ENCODE data around the gene GRAMD1A. TPM values are rescaled to one million over a fixed set of nuclear protein-coding genes. Genes with fewer than 3 reads are reported as not detected.
"Not testable (repeated sequence)": the region's sequence is repeated elsewhere in the genome, so short reads cannot be mapped to it uniquely, and the experiment has no call there.

GRAMD1A gene
- polyA plus RNA-seq, 1 donor from 2014 or later = 19.0 TPM

- H3K4me3 ChIP-seq (ENCODE audit: low read length) = no peak overlapping the region
- no peaks in the 10 kb centered on the region for H3K9me2 ChIP-seq (ENCODE audit: insufficient read depth, low read length)
- H3K79me2 ChIP-seq (replicated peaks; ENCODE audit: insufficient read depth, low read length) = no peaks in the 10 kb centered on the region
- no peak overlapping the region for H3K4me2 ChIP-seq (ENCODE audit: low read length)
- H3K27me3 ChIP-seq (ENCODE audit: insufficient read depth, low read depth, low read length) = no peaks in the 10 kb centered on the region
- H3K36me3 ChIP-seq (ENCODE audit: insufficient read depth, low read length) = no peaks in the 10 kb centered on the region
- no peak overlapping the region for H3K9ac ChIP-seq (ENCODE audit: low read length)
- no peaks in the 10 kb centered on the region for H3K9me3 ChIP-seq (ENCODE audit: low read length)
- H2AFZ ChIP-seq (ENCODE audit: low read depth, low read length) = no peak overlapping the region
- TF ChIP-seq, protein P1, sequence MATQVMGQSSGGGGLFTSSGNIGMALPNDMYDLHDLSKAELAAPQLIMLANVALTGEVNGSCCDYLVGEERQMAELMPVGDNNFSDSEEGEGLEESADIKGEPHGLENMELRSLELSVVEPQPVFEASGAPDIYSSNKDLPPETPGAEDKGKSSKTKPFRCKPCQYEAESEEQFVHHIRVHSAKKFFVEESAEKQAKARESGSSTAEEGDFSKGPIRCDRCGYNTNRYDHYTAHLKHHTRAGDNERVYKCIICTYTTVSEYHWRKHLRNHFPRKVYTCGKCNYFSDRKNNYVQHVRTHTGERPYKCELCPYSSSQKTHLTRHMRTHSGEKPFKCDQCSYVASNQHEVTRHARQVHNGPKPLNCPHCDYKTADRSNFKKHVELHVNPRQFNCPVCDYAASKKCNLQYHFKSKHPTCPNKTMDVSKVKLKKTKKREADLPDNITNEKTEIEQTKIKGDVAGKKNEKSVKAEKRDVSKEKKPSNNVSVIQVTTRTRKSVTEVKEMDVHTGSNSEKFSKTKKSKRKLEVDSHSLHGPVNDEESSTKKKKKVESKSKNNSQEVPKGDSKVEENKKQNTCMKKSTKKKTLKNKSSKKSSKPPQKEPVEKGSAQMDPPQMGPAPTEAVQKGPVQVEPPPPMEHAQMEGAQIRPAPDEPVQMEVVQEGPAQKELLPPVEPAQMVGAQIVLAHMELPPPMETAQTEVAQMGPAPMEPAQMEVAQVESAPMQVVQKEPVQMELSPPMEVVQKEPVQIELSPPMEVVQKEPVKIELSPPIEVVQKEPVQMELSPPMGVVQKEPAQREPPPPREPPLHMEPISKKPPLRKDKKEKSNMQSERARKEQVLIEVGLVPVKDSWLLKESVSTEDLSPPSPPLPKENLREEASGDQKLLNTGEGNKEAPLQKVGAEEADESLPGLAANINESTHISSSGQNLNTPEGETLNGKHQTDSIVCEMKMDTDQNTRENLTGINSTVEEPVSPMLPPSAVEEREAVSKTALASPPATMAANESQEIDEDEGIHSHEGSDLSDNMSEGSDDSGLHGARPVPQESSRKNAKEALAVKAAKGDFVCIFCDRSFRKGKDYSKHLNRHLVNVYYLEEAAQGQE (IDR thresholded peaks at IDR 0.05; ENCODE audit: borderline replicate concordance) = no peak
- no peak for TF ChIP-seq TAF1 (IDR thresholded peaks at IDR 0.05; ENCODE audit: low read depth)
- no peaks in the 10 kb centered on the region for H3F3A ChIP-seq (ENCODE audit: insufficient read depth, low read length, poor library complexity, severe bottlenecking)
- H3K27ac ChIP-seq (ENCODE audit: low read length) = no peak overlapping the region
- no peaks in the 10 kb centered on the region for H4K20me1 ChIP-seq (ENCODE audit: insufficient read depth)
Observed at GRCh38 chr19:35049456-35049855, 49.3 kb downstream of the GRAMD1A start.

DNA sequence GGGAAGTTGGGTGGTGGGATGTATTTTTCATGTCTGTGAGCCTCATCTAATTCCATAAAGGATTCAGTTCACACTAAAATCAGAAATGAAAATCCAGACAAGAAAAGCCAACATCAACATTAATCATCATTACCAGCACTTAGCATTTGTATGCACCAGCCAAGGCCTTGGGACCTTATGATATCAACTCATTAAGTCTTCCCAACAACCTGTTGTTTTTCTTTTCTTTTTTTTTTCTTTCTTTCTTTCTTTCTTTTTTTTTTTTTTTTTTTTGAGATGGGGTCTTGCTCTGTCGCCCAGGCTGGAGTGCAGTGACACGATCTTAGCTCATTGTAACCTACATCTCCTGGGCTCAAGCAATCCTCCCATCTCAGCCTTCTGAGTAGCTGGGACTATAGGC lies 50.5 kb downstream of the GRAMD1A start:
- not testable (repeated sequence) for H3K27me3 ChIP-seq (ENCODE audit: insufficient read depth, low read depth, low read length); H2AFZ ChIP-seq (ENCODE audit: low read depth, low read length); H3K4me3 ChIP-seq (ENCODE audit: low read length); H4K20me1 ChIP-seq (ENCODE audit: insufficient read depth); H3K9me2 ChIP-seq (ENCODE audit: insufficient read depth, low read length); H3K4me2 ChIP-seq (ENCODE audit: low read length); H3K27ac ChIP-seq (ENCODE audit: low read length); H3K9me3 ChIP-seq (ENCODE audit: low read length); H3K36me3 ChIP-seq (ENCODE audit: insufficient read depth, low read length); H3K9ac ChIP-seq (ENCODE audit: low read length); H3F3A ChIP-seq (ENCODE audit: insufficient read depth, low read length, poor library complexity, severe bottlenecking); H3K79me2 ChIP-seq (replicated peaks; ENCODE audit: insufficient read depth, low read length)

- H3K27ac ChIP-seq (ENCODE audit: low read length); H3K9me3 ChIP-seq (ENCODE audit: low read length); H2AFZ ChIP-seq (ENCODE audit: low read depth, low read length); H3K9ac ChIP-seq (ENCODE audit: low read length); H3K36me3 ChIP-seq (ENCODE audit: insufficient read depth, low read length); H4K20me1 ChIP-seq (ENCODE audit: insufficient read depth); H3F3A ChIP-seq (ENCODE audit: insufficient read depth, low read length, poor library complexity, severe bottlenecking); H3K9me2 ChIP-seq (ENCODE audit: insufficient read depth, low read length); H3K27me3 ChIP-seq (ENCODE audit: insufficient read depth, low read depth, low read length); H3K79me2 ChIP-seq (replicated peaks; ENCODE audit: insufficient read depth, low read length); H3K4me2 ChIP-seq (ENCODE audit: low read length); H3K4me3 ChIP-seq (ENCODE audit: low read length): not testable (repeated sequence)
Observed at GRCh38 chr19:35051268-35051667, 51.1 kb downstream of the GRAMD1A start.

DNA sequence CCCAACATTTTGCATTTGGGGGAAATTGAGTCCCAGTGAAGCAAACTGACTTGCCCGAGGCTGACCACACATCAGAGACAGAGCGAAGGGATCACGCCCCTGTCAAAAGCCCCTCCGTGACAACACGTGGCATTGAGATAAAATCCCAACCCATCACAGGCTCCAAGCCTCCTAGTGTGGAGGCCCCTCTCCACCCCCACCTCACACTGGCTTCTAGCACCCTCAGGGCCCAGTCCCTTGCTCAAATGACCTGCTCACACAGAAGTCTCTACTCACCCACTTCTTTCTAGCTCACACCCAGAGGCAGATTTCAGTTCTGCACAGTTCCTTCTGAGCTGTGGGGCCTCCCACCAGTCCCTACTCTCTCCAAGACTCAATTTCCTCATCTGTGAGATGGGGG lies 51.7 kb downstream of the GRAMD1A start:
- TF ChIP-seq RAD21 (conservative IDR thresholded peaks at IDR 0.05) (no peak), CTCF (IDR thresholded peaks at IDR 0.05; ENCODE audit: poor library complexity, severe bottlenecking) (no peak), MXI1 (conservative IDR thresholded peaks at IDR 0.05; ENCODE audit: poor library complexity, severe bottlenecking) (no peak), EZH2 (IDR thresholded peaks at IDR 0.05; ENCODE audit: borderline replicate concordance, insufficient read depth, low read length, poor library complexity, severe bottlenecking) (no peak), EP300 (conservative IDR thresholded peaks at IDR 0.05; ENCODE audit: poor library complexity, severe bottlenecking) (no peak), POLR2AphosphoS5 (IDR thresholded peaks at IDR 0.05) (no peak), SMC3 (conservative IDR thresholded peaks at IDR 0.05; ENCODE audit: poor library complexity) (no peak), TAF1 (IDR thresholded peaks at IDR 0.05; ENCODE audit: low read depth) (no peak)
- TF ChIP-seq, protein P1 (IDR thresholded peaks at IDR 0.05; ENCODE audit: borderline replicate concordance) = no peak
- Histone ChIP-seq H3K9me3 (ENCODE audit: low read length) (no peaks in the 10 kb centered on the region), H3K27ac (ENCODE audit: low read length) (no peak overlapping the region), H3F3A (ENCODE audit: insufficient read depth, low read length, poor library complexity, severe bottlenecking) (no peaks in the 10 kb centered on the region), H3K4me3 (ENCODE audit: low read length) (no peak overlapping the region), H3K27me3 (ENCODE audit: insufficient read depth, low read depth, low read length) (no peaks in the 10 kb centered on the region), H4K20me1 (ENCODE audit: insufficient read depth) (no peaks in the 10 kb centered on the region), H2AFZ (ENCODE audit: low read depth, low read length) (no peak overlapping the region), H3K9me2 (ENCODE audit: insufficient read depth, low read length) (no peaks in the 10 kb centered on the region), H3K36me3 (ENCODE audit: insufficient read depth, low read length) (no peaks in the 10 kb centered on the region), H3K79me2 (replicated peaks; ENCODE audit: insufficient read depth, low read length) (no peaks in the 10 kb centered on the region), H3K4me2 (ENCODE audit: low read length) (no peak overlapping the region), H3K9ac (ENCODE audit: low read length) (no peak overlapping the region)

Measured in neural cell (in vitro differentiated cells).